ENCODE measurements around the gene C10orf143.

C10orf143 gene

GRCh38 chr10:130080461-130080814 lies 30.2 kb downstream of the C10orf143 start:
- Histone ChIP-seq H3K36me3 (ENCODE audit: control insufficient read depth in 2 of 2, insufficient read depth in 1 of 2, low read length in 2 of 2) (no peaks in the 10 kb centered on the region), H3K4me3 (ENCODE audit: low read depth, low read length) (no peak overlapping the region), H3K9me3 (ENCODE audit: control insufficient read depth, insufficient read depth, low read depth, low read length) (no peaks in the 10 kb centered on the region), H3K4me1 (ENCODE audit: control insufficient read depth, insufficient read depth, low read length) (peaks cover 23% of the 10 kb centered on the region; the same call in 1 of the 2 replicates), H3K27ac (ENCODE audit: extremely low read depth, low read depth, low read length) (peak overlapping the region; percentile 71)
- POLR2A ChIA-PET: no interaction called here
- CTCF ChIA-PET: interaction anchor here (0.6 kb wide), 1 partner anchor 70 kb away, joined by 3 read pairs; no protein-coding TSS in a partner anchor
- TF ChIP-seq, protein P1, sequence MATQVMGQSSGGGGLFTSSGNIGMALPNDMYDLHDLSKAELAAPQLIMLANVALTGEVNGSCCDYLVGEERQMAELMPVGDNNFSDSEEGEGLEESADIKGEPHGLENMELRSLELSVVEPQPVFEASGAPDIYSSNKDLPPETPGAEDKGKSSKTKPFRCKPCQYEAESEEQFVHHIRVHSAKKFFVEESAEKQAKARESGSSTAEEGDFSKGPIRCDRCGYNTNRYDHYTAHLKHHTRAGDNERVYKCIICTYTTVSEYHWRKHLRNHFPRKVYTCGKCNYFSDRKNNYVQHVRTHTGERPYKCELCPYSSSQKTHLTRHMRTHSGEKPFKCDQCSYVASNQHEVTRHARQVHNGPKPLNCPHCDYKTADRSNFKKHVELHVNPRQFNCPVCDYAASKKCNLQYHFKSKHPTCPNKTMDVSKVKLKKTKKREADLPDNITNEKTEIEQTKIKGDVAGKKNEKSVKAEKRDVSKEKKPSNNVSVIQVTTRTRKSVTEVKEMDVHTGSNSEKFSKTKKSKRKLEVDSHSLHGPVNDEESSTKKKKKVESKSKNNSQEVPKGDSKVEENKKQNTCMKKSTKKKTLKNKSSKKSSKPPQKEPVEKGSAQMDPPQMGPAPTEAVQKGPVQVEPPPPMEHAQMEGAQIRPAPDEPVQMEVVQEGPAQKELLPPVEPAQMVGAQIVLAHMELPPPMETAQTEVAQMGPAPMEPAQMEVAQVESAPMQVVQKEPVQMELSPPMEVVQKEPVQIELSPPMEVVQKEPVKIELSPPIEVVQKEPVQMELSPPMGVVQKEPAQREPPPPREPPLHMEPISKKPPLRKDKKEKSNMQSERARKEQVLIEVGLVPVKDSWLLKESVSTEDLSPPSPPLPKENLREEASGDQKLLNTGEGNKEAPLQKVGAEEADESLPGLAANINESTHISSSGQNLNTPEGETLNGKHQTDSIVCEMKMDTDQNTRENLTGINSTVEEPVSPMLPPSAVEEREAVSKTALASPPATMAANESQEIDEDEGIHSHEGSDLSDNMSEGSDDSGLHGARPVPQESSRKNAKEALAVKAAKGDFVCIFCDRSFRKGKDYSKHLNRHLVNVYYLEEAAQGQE (tag by site-specific recombination; IDR thresholded peaks at IDR 0.05): peak; percentile 81
- TF ChIP-seq ZNF423 (tag by site-specific recombination; IDR thresholded peaks at IDR 0.05): peak; percentile 71; the same call in 1 of the 2 replicates
- 0 out of 2 replicates have a peak, but pooled peaks have one; percentile 33 for TF ChIP-seq ZSCAN30 (tag by site-specific recombination; IDR thresholded peaks at IDR 0.05)
- no peak for TF ChIP-seq PRDM1 (tag by site-specific recombination; IDR thresholded peaks at IDR 0.05)
- TF ChIP-seq ZBTB17 (tag by site-specific recombination; IDR thresholded peaks at IDR 0.05): 0 out of 2 replicates have a peak, but pooled peaks have one; percentile 7
- no peak for TF ChIP-seq ZIC2 (tag by site-specific recombination; IDR thresholded peaks at IDR 0.05)
- TF ChIP-seq ZNF629 (tag by site-specific recombination; IDR thresholded peaks at IDR 0.05): 0 out of 2 replicates have a peak, but pooled peaks have one; percentile 26
- peak; percentile 71 for TF ChIP-seq GLIS1 (tag by site-specific recombination; IDR thresholded peaks at IDR 0.05)

DNA sequence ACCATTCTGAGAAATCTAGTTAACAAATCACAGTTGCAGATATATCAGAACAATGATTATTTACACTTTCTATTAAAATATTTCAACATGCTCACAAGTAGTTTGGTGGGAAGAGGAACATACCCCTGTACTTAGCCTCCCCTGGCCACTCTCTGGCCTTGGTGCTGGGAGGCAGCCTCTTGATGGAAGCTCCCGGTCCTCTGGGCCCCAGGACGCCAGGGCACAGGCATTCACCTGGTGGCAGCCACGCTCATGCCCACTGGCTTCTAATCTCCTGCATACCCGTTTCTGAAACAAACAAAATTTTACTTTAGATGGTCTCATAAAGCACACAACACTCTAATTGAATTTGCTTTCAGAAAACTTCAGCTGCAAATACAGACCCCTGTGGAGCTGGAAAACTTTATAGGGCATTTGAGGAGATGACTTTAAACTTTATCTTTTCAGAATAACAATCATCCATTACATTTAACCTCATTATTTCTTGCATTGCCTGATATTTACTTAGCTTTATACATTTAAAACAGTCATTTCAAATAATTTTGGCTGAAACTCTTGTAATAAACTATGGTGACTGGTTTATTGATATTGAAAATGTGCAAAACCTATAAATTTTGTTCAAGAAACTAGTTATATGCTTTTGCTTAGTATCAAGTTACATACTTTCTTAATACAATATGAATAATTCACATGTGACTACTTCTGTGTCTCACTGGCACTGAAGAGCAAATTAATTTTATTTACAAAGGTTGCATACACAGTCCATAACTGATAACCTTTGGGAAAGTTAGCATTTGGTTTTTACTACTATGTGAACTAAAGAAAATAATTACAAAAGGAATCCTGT lies 30.8 kb downstream of the C10orf143 start:
- no peaks in the 10 kb centered on the region for H3K36me3 ChIP-seq (ENCODE audit: control insufficient read depth in 2 of 2, insufficient read depth in 1 of 2, low read length in 2 of 2)
- ChIA-PET CTCF (interaction anchor here (0.6 kb wide), 1 partner anchor 70 kb away, joined by 3 read pairs; no protein-coding TSS in a partner anchor), POLR2A (no interaction called here)
- H3K4me1 ChIP-seq (ENCODE audit: control insufficient read depth, insufficient read depth, low read length): peaks cover 23% of the 10 kb centered on the region; the same call in 1 of the 2 replicates
- H3K27ac ChIP-seq (ENCODE audit: extremely low read depth, low read depth, low read length): peak overlapping the region; percentile 71
- no peak overlapping the region for H3K4me3 ChIP-seq (ENCODE audit: low read depth, low read length)
- no peaks in the 10 kb centered on the region for H3K9me3 ChIP-seq (ENCODE audit: control insufficient read depth, insufficient read depth, low read depth, low read length)
- no peak for TF ChIP-seq ZNF16 (tag by site-specific recombination; IDR thresholded peaks at IDR 0.05; ENCODE audit: low read depth)
- peak; percentile 35; the same call in 1 of the 2 replicates for TF ChIP-seq ZEB2 (tag by site-specific recombination; IDR thresholded peaks at IDR 0.05)
- peak; percentile 32 for TF ChIP-seq ZIC2 (tag by site-specific recombination; IDR thresholded peaks at IDR 0.05)
- TF ChIP-seq, protein P2, sequence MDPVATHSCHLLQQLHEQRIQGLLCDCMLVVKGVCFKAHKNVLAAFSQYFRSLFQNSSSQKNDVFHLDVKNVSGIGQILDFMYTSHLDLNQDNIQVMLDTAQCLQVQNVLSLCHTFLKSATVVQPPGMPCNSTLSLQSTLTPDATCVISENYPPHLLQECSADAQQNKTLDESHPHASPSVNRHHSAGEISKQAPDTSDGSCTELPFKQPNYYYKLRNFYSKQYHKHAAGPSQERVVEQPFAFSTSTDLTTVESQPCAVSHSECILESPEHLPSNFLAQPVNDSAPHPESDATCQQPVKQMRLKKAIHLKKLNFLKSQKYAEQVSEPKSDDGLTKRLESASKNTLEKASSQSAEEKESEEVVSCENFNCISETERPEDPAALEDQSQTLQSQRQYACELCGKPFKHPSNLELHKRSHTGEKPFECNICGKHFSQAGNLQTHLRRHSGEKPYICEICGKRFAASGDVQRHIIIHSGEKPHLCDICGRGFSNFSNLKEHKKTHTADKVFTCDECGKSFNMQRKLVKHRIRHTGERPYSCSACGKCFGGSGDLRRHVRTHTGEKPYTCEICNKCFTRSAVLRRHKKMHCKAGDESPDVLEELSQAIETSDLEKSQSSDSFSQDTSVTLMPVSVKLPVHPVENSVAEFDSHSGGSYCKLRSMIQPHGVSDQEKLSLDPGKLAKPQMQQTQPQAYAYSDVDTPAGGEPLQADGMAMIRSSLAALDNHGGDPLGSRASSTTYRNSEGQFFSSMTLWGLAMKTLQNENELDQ (tag by site-specific recombination; IDR thresholded peaks at IDR 0.05; ENCODE audit: low read depth): no peak
- peak; percentile 94 for TF ChIP-seq PRDM6 (tag by site-specific recombination; IDR thresholded peaks at IDR 0.05)
- TF ChIP-seq ZNF571 (tag by site-specific recombination; IDR thresholded peaks at IDR 0.05): no peak
- TF ChIP-seq ZNF324 (tag by site-specific recombination; IDR thresholded peaks at IDR 0.05): no peak
- TF ChIP-seq ZNF777 (tag by site-specific recombination; IDR thresholded peaks at IDR 0.05; ENCODE audit: borderline replicate concordance): no peak
- peak; percentile 40; the same call in 1 of the 2 replicates for TF ChIP-seq ZNF24 (tag by site-specific recombination; IDR thresholded peaks at IDR 0.05)
- peak; percentile 37; the same call in 1 of the 2 replicates for TF ChIP-seq ZNF580 (tag by site-specific recombination; IDR thresholded peaks at IDR 0.05)
- peak; percentile 81 for TF ChIP-seq ZSCAN30 (tag by site-specific recombination; IDR thresholded peaks at IDR 0.05)
- peak; percentile 50; the same call in 1 of the 2 replicates for TF ChIP-seq ZNF600 (tag by site-specific recombination; IDR thresholded peaks at IDR 0.05)
- TF ChIP-seq ZNF366 (tag by site-specific recombination; conservative IDR thresholded peaks at IDR 0.05): peak; percentile 70
- TF ChIP-seq ZNF132 (tag by site-specific recombination; IDR thresholded peaks at IDR 0.05; ENCODE audit: borderline replicate concordance): no peak
- TF ChIP-seq ZNF677 (tag by site-specific recombination; IDR thresholded peaks at IDR 0.05): no peak
- TF ChIP-seq BCL11B (tag by site-specific recombination; IDR thresholded peaks at IDR 0.05; ENCODE audit: low read depth): no peak
- no peak for TF ChIP-seq ZNF2 (tag by site-specific recombination; IDR thresholded peaks at IDR 0.05)
- peak; percentile 16; the same call in 1 of the 2 replicates for TF ChIP-seq ZNF341 (tag by site-specific recombination; IDR thresholded peaks at IDR 0.05; ENCODE audit: low read depth)
- TF ChIP-seq ZNF423 (tag by site-specific recombination; IDR thresholded peaks at IDR 0.05): no peak

All from HEK293 (cell line).